Head of caudate nucleus (tissue), 42 donors: Measurements from ENCODE around the gene ZNF599.
"Not testable (repeated sequence)": the region's sequence is repeated elsewhere in the genome, so short reads cannot be mapped to it uniquely, and the experiment has no call there.

Experiments used
- DNase-seq, 42 donors: peaks; one replicate each; pipeline versions ENCODE4 v3.0.0 to v3.0.0-alpha.2; 2020 to 2021; ENCODE audit warnings: mixed read lengths in 7 of 42
- intact Hi-C: fragments of 100-400 bp; cut with DNase I; formaldehyde crosslinking; loops from one replicate; pipeline ENCODE4 v1.15.0; 2022

The ZNF599 gene

DNA sequence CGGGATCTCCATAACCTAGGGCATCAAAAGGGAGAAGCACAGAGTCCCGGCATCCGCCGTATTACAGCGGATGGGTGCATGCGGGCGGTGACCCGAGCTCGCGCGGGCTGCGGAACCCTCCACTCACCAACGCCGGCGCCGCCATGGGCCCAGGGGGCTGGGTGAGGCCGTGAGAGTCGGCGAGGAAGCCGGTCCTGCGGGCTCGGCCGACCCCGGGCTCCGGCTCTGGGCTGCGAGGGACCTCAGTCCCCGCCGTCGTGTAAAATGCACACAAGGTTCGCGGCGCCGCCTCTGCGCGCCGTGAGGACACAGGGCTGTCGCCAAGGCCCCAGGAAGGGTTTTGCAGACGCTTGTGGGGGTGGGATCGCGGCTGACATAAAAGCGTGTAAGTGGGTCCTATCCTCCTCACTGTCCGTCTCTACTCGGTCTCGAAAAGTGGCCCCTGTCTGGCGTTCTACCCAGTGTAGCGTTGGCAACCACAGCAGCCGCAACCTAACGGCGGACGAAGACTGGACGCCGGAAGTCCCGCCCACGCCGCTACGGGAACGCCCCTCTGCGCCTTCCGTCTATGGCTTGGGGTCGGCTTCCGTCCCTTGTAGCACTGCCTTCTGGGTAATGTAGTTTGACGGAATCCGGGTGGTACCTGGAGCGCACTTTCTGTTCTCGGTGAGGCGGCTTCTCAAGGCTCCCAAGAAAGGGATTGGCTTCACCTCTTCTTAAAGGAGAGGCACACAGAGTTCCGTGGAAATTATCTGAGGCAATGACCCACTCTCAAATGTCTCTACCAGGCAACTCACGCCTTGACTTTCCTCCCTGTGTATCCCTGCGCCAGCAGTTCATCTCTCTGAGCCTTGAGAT is at the start of gene ZNF599:
ZNF599 (minus strand) TSS at position 519 of the 858 bp plus-strand sequence; CDS start at position 145, 374 bp downstream.
- intact Hi-C loops, result loop anchor here (2.0 to 5.0 kb wide), 2 partner anchors 36 to 96 kb away; partner anchors contain the start of genes SCGB2B2 and ZNF302
- DNase-seq, result peak; percentile 78 to 96 (median 92)

- DNase-seq, result no peak
- intact Hi-C loops, result no loop called here
Measured at GRCh38 chr19:34818270-34818669, 45.3 kb upstream of the ZNF599 start.

DNA sequence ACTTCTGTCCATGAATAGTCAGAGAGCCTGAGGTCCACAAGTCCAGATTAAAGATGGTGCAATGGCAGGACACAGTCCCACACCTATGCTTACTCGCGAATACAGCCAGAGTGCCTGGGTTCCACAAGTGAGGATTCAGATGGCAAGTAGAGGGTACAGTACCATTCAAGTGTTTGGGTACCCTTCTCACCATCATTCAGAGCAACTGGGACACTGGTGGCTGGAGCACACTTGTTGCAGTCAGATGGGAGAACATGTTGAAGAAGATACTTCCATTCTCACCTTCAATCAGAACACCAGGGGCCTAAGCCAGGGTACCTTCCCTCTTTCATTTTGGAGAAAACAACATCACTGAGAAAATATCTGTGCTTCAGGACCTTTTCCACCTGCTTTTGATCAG is 43.7 kb upstream of the ZNF599 start:
- intact Hi-C loops, result no loop called here
- DNase-seq, result no peak

- intact Hi-C loops, result no loop called here
Measured at GRCh38 chr19:34808566-34808965, 35.6 kb upstream of the ZNF599 start.

GRCh38 chr19:34806976-34807860 is 34.2 kb upstream of the ZNF599 start:
- DNase-seq, result no peak
- intact Hi-C loops, result no loop called here

More at GRCh38 chr19:34808566-34808965, 35.6 kb upstream of the ZNF599 start:
- DNase-seq, result no peak

DNA sequence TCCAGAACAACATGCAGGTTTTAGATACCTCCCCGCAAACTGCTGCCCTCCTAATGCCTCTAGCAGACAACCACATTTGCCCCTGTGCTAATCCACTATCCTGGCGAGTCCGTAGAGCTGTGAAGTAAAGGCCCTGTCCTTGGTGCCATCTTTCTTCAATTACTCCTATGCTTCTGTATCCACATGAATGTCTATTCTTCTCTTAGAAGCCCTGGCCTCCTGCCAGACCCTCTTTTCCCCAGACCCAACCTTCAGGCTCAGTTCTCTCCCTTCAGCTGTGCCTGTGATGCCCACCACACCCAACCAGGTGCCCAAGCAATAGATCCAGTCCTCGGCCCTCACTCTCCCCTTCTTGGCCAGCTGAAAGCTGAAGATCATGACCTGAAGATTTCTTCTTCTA is 31.1 kb upstream of the ZNF599 start:
- DNase-seq, result peak in 1 of 42 donors; percentile 30
- intact Hi-C loops, result no loop called here

DNA sequence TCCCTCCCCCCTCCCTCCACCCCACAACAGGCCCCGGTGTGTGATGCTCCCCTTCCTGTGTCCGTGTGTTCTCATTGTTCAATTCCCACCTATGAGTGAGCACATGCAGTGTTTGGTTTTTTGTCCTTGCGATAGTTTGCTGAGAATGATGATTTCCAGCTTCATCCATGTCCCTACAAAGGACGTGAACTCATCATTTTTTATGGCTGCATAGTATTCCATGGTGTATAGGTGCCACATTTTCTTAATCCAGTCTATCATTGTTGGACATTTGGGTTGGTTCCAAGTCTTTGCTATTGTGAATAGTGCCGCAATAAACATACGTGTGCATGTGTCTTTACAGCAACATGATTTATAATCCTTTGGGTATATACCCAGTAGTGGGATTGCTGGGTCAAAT is 23.9 kb upstream of the ZNF599 start:
- DNase-seq, intact Hi-C loops: not testable (repeated sequence)

DNA sequence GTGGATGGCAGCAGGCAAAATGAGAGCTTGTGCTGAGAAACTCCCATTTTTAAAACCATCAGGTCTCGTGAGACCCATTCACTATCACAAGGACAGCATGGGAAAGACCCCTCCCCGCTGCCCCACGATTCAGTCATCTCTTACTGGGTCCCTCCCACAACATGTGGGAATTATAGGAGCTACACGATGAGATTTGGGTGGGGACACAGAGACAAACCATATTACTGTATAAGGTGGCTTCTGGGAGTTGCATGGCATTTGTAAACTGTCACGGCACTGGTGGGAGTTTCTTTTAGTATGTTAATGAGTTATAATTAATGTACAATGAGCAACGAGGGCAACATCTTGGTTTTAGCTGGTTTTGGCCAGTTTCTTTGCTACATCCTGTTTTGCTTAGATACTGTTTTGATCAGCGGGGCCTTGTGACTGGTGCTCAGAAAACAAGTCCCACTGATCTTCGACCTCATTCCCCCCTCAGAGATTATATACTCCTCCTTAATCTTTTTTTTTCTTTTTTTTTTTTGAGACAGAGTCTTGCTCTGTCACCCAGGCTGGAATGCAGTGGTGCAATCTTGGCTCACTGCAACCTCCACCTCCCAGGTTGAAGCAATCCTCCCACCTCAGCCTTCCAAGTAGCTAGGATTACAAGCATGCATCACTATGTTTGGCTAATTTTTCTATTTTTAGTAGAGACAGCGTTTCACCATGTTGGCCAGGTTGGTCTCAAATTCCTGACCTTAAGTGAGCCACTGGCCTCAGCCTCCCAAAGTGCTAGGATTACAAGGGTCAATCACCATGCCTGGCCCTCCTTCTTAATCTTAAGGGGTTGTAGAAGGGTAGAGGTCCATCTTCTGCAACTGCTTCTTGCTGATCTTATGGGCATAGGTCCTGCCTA is 21.3 kb upstream of the ZNF599 start:
- intact Hi-C loops, result no loop called here
- no peak for DNase-seq

DNA sequence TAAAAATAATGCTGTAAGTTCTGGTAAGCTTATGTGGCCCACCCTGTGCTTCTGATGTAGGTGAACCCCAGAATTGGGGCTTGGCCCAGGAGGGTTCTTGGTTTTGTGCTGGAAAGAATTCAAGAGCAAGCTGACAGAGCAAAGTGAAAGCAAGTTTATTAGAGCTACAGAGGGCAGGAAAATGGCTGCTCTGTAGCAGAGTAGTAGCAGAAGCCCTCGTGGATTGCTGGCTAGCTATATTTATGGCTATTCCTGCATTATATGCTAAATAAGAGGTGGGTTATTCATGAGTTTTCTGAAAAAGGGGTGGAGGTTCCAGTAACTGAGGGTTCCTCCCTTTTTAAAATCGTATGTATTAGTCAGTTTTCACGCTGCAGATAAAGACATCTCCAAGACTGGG is 20.6 kb upstream of the ZNF599 start:
- no peak for DNase-seq
- intact Hi-C loops, result no loop called here

DNA sequence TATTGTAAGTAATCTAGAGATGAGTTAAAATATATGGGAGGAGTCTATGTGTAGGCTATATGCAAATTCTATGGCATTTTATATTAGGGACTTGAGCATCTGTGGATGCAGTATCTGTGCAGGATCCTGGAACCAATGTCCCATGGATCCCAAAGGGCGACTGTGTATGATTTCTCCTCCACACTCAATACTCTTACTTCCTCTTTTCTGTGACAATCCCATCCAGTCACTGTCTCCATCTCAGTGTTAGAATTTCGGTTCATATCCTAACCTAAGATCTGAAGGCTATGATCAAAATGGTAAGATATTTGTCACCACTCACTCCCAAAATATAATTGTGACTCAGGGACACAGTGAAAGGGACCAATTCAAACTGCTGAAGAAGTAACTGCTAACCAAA is 15.1 kb upstream of the ZNF599 start:
- intact Hi-C loops, result loop anchor here (10.0 kb wide), 1 partner anchor 127 kb away; no protein-coding TSS in a partner anchor
- DNase-seq, result no peak

- DNase-seq, result peak in 1 of 42 donors; percentile 0
- intact Hi-C loops, result loop anchor here (10.0 kb wide), 1 partner anchor 128 kb away; no protein-coding TSS in a partner anchor
Measured at GRCh38 chr19:34787059-34787824, 14.2 kb upstream of the ZNF599 start.

GRCh38 chr19:34786236-34786635 is 13.2 kb upstream of the ZNF599 start:
- DNase-seq, result no peak
- intact Hi-C loops, result loop anchor here (10.0 kb wide), 1 partner anchor 129 kb away; no protein-coding TSS in a partner anchor

- intact Hi-C loops, result loop anchor here (10.0 kb wide), 1 partner anchor 135 kb away; no protein-coding TSS in a partner anchor
- DNase-seq, result no peak
Measured at GRCh38 chr19:34779652-34780051, 6.6 kb upstream of the ZNF599 start.

DNA sequence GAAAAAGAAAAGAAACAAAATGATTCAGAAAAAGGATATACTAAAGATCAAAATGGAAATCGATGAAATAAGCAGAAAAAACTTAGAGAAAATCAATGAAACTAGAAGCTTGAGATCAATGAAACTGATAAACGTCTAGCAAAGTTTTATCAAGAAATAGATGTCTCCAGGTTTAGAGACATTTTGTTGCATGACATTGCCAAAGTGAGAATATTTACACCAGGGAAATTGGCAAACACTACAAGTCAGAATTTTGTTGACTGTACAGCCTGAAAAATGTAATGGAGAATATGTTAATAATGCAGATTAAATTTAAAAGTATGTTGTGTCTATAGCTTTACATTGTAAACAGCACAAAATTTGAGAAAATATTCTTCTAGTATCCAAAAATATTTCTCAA is 5.3 kb upstream of the ZNF599 start:
- DNase-seq, result no peak
- intact Hi-C loops, result no loop called here

DNA sequence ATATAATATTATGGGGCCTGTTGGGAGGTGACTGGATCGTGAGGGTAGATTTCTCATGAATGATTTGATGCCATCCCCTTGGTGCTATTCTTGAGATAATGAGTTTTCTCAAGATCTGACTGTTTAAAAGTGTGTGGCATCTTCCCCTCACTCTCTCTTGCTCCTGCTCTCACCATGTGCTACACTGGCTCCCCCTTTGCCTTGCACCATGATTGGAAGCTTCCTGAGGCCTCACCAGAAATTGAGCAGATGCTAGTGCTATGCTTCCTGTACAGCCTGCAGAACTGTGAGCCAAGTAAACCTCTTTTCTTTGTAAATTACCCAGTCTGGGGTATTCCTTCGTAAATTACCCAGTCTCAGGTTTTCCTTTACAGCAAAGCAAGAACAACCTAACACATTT is 1.8 kb upstream of the ZNF599 start:
- DNase-seq, result no peak
- intact Hi-C loops, result loop anchor here (5.0 kb wide), 1 partner anchor 38 kb away; no protein-coding TSS in a partner anchor

GRCh38 chr19:34773555-34773864 is 495 bp upstream of the ZNF599 start:
- peak in 1 of 42 donors; percentile 5 for DNase-seq
- intact Hi-C loops, result loop anchor here (2.0 to 5.0 kb wide), 2 partner anchors 36 to 97 kb away; partner anchors contain the start of genes SCGB2B2 and ZNF302

GRCh38 chr19:34767951-34768350 is 5.1 kb downstream of the ZNF599 start:
- intact Hi-C loops, result no loop called here
- no peak for DNase-seq

DNA sequence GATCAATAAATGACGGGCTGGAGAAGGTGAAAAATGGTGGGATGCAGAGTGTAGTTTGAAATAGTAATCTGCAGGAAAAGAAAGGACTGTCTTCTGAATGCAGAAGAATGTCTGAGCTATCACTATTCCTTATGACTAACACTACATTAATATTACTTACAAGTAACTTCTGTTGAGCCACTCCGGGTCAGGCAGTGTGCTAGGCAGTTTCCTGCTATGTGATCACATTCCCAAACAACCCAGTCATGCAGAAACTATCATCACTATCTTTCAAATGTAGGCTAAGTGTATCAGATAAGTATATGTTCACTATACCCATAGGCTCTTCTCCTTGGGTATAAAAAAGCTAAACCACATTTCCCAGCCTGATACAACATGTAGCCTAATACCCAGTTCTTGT is 6.6 kb downstream of the ZNF599 start:
- no peak for DNase-seq
- intact Hi-C loops, result no loop called here
